ENCODE data around the gene GASK1A. TPM values are rescaled to one million over a fixed set of nuclear protein-coding genes. Genes with fewer than 3 reads are reported as not detected.

GASK1A gene
- total and polyA plus RNA-seq, 2 of the 8 experiments (the other 6 are each of a cell fraction or from before 2014, with no cell fraction given), result 4.7 to 7.9 TPM

- no peaks in the 10 kb centered on the region for H3K27me3 ChIP-seq (replicated peaks in 1 of 4; ENCODE audit: control insufficient read depth in 3 of 4, extremely low read depth in 1 of 4, insufficient read depth in 3 of 4, low read length in 3 of 4)
- H4K8ac ChIP-seq (ENCODE audit: extremely low read depth, insufficient read depth, low read length), result peak overlapping the region; percentile 28; the same call in 1 of the 2 replicates
- H3K23me2 ChIP-seq (ENCODE audit: low read depth, low read length), result 0 out of 2 replicates have a peak, but pooled peaks cover 2% of the 10 kb centered on the region
- DNase-seq (ENCODE audit: low read depth in 1 of 2, low spot score in 2 of 2) (no peak), FAIRE-seq (no peak)
- H2AK5ac ChIP-seq (ENCODE audit: low read depth, low read length), result no peak overlapping the region; the same call in 1 of the 2 replicates
- H2BK5ac ChIP-seq (ENCODE audit: low read depth, low read length), result no peak overlapping the region; the same call in 1 of the 2 replicates
- TF ChIP-seq YY1 (IDR thresholded peaks at IDR 0.05; ENCODE audit: low read depth, low read length) (no peak), KDM1A (IDR thresholded peaks at IDR 0.05; ENCODE audit: borderline replicate concordance, low read length) (no peak), SP2 (IDR thresholded peaks at IDR 0.05; ENCODE audit: low read length) (no peak), SP1 (IDR thresholded peaks at IDR 0.05; ENCODE audit: low read depth, low read length) (no peak), KDM4A (IDR thresholded peaks at IDR 0.05; ENCODE audit: low read depth, low read length, severe bottlenecking) (no peak), CREB1 (IDR thresholded peaks at IDR 0.05) (no peak), BCL11A (IDR thresholded peaks at IDR 0.05; ENCODE audit: low read depth in 2 of 2, low read length in 2 of 2) (no peak), POU5F1 (IDR thresholded peaks at IDR 0.05; ENCODE audit: low read depth, low read length) (no peak), E2F6 (IDR thresholded peaks at IDR 0.05) (no peak), USF2 (IDR thresholded peaks at IDR 0.05; ENCODE audit: low read length) (no peak), RAD21 (IDR thresholded peaks at IDR 0.05 in 1 of 2, conservative IDR thresholded peaks at IDR 0.05 in 1 of 2; ENCODE audit: low read depth in 2 of 2, low read length in 2 of 2) (no peak), TAF1 (IDR thresholded peaks at IDR 0.05; ENCODE audit: low read depth, low read length) (no peak)
- H2BK120ac ChIP-seq (replicated peaks; ENCODE audit: low read depth, low read length), result no peak overlapping the region
- H3K9me3 ChIP-seq (ENCODE audit: insufficient read depth in 2 of 2, low read depth in 1 of 2, low read length in 1 of 2), result peaks cover 6 to 15% of the 10 kb centered on the region in 2 experiments; a peak in 2 of 4 replicates
- H4K20me1 ChIP-seq (replicated peaks in 1 of 2; ENCODE audit: control insufficient read depth in 1 of 2, insufficient read depth in 2 of 2, low read length in 2 of 2), result peaks cover 0 to 2% of the 10 kb centered on the region in 2 experiments
- ChIA-PET CTCF (ENCODE audit: partially characterized antibody) (no interaction called here), POLR2A (ENCODE audit: partially characterized antibody) (no interaction called here)
- 0 out of 2 replicates have a peak, but pooled peaks cover 3% of the 10 kb centered on the region for H3K79me1 ChIP-seq (ENCODE audit: low read depth, low read length)
- no peak overlapping the region for H4K91ac ChIP-seq (replicated peaks; ENCODE audit: insufficient read length, low read length)
- no peak overlapping the region for H3K18ac ChIP-seq (ENCODE audit: extremely low read depth, low read length)
- 88% methylated on average over 1 of the region's 1 CpG; no CpG with 5 or more reads in 1 of the 2 experiments for WGBS, 2 experiments (ENCODE audit: extremely low coverage in 1 of 2, insufficient coverage in 1 of 2, insufficient read length in 1 of 2, insufficient replicate concordance in 2 of 2, low coverage in 1 of 2, low lambda C conversion rate in 2 of 2, missing lambda C conversion rate in 1 of 2)
- H3K4me1 ChIP-seq (replicated peaks in 1 of 4; ENCODE audit: control insufficient read depth in 3 of 4, insufficient read depth in 4 of 4, low read length in 3 of 4), result no peaks in the 10 kb centered on the region; a peak in 1 of 7 replicates
- H3K36me3 ChIP-seq (ENCODE audit: control insufficient read depth in 2 of 4, insufficient read depth in 4 of 4, low read length in 3 of 4), result no peaks in the 10 kb centered on the region; a peak in 1 of 8 replicates
- no peaks in the 10 kb centered on the region for H3K79me2 ChIP-seq (ENCODE audit: control insufficient read depth in 1 of 2, insufficient read depth in 2 of 2, low read length in 2 of 2)
- H3K4me2 ChIP-seq (ENCODE audit: insufficient read depth in 1 of 2, low read depth in 2 of 2, low read length in 2 of 2), result no peak overlapping the region
- H3K27ac ChIP-seq (ENCODE audit: low read depth, low read length), result no peak overlapping the region
- no peak overlapping the region for H2BK20ac ChIP-seq (ENCODE audit: low read length)
- no peak overlapping the region for H3K23ac ChIP-seq (ENCODE audit: insufficient read length)
- H3K56ac ChIP-seq (replicated peaks; ENCODE audit: insufficient read length, low read depth, low read length), result no peak overlapping the region
- H2AFZ ChIP-seq (ENCODE audit: low read length), result no peak overlapping the region
- H3K9ac ChIP-seq (replicated peaks in 1 of 4; ENCODE audit: extremely low read depth in 1 of 4, low read depth in 3 of 4, low read length in 3 of 4), result no peak overlapping the region
- no peak overlapping the region for H4K5ac ChIP-seq (ENCODE audit: insufficient read length, low read depth, low read length)
- H2BK15ac ChIP-seq (ENCODE audit: low read length), result no peak overlapping the region
- no peak overlapping the region for H3K4me3 ChIP-seq (ENCODE audit: extremely low read depth in 1 of 4, insufficient read depth in 2 of 4, low read depth in 3 of 4, low read length in 4 of 4)
- H3K4ac ChIP-seq (replicated peaks; ENCODE audit: insufficient read length, low read depth, low read length), result no peak overlapping the region
- no peak overlapping the region for H3K14ac ChIP-seq (ENCODE audit: insufficient read length)
- H2BK12ac ChIP-seq (ENCODE audit: low read depth, low read length), result 0 out of 2 replicates have a peak overlapping the region, but pooled peaks have one; percentile 27
Measured at GRCh38 chr3:43015572-43015971, 36.5 kb downstream of the GASK1A start.
